Inflammatory macrophage treated with lipopolysaccharide for 4 hours (primary cell): ENCODE results near the gene RAMP1.
"Not testable (repeated sequence)": the region's sequence is repeated elsewhere in the genome, so short reads cannot be mapped to it uniquely, and the experiment has no call there.

Experiments used
- DNase-seq: peaks from one replicate; pipeline ENCODE4 v3.0.0-alpha.2; 2020

Gene RAMP1

DNA sequence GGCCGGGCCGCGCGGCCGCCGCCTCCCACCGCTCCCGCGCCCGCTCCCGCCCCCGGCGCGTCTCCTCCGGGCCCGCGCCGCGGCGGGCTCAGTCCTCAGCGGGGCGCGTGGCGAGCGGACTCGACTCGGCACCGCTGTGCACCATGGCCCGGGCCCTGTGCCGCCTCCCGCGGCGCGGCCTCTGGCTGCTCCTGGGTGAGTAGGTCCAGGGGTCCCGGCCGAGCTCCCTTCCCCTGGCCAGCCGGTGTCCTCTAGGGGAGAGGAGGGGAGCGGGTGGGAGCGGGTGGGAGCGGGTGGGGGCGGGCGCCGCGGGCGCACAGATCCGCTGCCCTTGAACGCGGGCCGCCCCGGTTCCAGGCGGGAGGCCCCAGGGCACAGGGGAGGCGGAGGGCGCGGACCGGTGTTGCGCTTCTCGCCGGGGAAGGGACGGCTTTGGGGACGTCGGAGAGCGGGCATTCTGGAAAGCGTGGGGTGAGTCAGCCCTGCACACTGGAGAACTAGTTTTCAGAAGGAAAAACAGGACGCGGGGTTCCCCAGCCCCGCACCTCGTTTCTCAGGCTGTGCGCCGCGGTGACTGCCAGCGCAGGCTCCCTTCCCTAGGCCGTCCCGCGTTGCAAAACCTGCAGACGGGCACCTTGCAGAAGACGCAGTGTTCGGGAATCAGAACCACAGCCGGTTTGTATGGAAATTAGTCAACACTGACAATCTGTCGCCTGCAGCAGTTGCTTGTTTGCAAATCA is at the start of gene RAMP1:
RAMP1 (plus strand) TSS at position 91 of the 740 bp plus-strand sequence; CDS start at position 144, 53 bp downstream.
- peak; percentile 19 for DNase-seq

DNA sequence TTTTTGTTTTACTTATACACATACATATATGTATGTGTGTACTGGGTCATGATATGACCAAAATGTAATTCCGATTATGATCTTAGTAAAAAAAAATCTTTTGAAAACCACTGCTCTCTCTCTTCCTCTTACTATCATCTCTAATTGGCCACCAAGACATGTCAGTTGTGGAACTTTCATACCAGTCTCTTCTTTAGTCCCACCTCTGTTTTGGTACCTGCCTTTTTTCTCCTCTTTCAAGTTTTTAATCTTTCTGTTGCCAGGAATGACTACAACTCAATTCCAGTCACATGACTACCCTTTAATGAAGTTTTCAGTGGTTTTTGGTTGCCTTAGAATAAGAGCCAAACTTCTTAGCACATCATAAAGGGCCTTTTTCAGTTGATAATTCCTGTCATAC is 43.8 kb upstream of the RAMP1 start:
- no peak for DNase-seq

GRCh38 chr2:237816531-237816930 is 42.9 kb upstream of the RAMP1 start:
- no peak for DNase-seq

DNA sequence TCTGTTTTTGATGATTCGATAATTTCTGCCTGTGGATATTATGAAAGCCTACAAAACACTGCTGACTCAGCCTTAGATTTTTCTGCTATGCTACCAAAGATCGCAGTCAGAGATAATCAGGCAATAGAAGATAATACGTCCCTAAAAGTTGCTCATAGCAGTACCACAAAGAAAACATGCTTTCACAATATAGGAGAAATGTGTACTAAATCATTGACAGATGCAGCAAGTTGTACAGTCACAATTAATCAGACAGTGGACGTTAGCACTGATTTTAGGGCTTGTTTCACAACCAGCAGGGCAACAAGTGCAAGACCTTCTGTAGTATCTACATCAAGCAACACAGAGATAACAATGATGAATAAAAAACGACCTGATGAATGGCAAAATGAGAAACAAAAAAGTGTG is 41.4 kb upstream of the RAMP1 start:
- DNase-seq: peak; percentile 64

GRCh38 chr2:237819231-237819630 is 40.2 kb upstream of the RAMP1 start:
- peak; percentile 82 for DNase-seq

DNA sequence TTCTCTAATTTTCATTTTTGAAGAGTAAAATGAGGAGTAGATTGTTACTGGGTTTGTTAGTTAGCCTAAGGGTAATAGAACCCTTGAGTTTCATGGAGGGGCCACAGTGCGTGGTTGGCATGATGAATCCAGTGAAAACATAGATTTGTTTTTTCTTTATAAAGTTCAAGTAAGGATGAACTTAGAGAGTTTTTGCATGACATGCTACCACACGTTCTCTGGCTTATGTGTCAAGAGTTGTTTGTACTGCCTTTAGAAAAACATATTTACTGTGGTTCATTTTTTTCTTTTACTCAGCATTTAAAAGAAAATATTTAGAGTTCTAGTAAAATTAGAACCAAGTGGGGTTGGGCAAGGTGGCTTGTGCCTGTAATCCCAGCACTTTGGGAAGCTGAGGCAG is 39.0 kb upstream of the RAMP1 start:
- DNase-seq: no peak

DNA sequence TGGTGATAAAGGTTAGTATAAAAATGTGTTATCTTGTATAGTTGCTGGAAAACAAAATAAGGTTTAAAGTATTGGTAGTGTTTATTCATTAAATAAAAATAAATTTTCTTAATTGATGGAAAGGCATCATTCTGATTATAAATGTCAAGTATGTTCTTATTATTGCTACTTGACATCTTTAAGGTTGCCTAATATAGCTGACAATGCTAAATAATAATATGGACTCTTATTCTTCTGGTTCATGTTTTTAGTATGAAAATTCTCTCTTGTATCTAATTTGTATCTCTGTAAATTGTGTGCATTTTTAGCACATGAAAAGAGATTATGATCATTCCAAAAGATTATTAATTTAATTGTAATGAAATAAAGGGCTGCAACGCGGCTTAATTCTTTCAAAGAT is 35.9 kb upstream of the RAMP1 start:
- no peak for DNase-seq

DNA sequence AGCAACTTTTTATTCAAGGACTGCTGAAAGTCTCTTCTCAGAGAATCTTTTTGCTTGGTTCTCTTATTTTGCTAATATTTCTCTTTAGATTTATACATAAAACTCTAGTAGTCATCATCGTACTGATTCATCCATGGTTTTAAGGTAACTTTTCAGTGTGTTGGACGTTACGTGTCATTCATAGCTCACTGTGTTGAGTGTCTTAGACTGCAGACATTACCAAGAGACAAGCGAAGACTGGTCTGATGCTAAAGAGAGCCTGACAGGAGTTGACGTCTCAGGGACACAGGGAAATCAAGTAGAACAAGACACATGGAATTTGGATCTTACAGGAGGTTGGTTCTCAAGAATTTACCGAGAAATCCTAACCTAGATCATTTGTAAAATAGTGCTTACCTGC is 35.3 kb upstream of the RAMP1 start:
- no peak for DNase-seq

GRCh38 chr2:237827421-237827987 is 31.9 kb upstream of the RAMP1 start:
- no peak for DNase-seq

- no peak for DNase-seq
These were observed 28.9 kb upstream of the RAMP1 start for GRCh38 chr2:237830522-237830921.

GRCh38 chr2:237833546-237833945 is 25.9 kb upstream of the RAMP1 start:
- DNase-seq: peak; percentile 32

GRCh38 chr2:237835372-237835771 is 24.1 kb upstream of the RAMP1 start:
- DNase-seq: no peak

DNA sequence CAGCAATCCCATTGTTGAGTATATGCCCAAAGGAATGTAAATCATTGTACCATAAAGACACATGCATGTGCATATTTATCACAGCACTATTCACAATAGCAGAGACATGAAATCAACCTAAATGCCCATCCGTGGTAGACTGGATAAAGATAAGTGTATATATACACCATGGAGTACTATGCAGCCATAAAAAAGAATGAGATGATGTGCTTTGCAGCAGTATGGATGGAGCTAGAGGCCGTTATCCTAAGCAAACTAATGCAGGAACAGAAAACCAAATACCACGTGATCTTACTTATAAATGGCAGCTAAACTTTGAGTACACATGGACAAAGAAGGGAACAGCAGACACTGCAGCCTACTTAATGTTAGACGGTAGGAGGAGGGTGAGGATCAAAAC is 18.4 kb upstream of the RAMP1 start:
- no peak for DNase-seq

DNA sequence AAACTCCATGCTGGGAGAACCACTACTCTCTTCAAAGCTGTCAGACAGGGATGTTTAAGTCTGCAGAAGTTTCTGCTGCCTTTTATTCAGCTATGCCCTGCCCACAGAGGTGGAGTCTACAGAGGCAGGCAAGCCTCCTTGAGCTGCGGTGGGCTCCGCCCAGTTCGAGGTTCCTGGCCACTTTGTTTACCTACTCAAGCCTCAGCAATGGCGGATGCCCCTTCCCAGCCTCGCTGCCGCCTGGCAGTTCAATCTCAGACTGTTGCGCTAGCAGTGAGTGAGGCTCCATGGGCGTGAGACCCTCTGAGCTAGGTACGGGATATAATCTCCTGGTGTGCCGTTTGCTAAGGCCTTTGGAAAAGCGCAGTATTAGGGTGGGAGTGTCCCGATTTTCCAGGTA is 10.5 kb upstream of the RAMP1 start:
- DNase-seq: not testable (repeated sequence)

DNA sequence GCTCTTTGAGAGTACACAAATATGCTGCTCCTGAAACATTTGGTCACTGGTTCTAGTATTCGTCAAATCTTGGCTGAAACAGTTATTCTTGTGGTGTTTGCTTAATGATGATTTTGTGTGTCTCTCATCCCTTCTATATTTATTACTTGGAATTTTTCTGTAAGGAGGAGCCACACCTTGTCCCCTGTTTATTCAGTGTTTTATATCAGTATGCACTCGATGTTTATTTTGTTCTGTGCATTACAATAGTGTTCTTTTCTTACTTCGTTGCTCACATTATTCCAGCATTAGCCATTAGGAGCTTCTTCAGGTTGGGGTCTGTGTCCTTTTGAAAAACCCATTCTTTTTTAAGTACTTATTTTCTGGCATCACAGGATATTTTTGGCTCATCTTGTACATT is 5.1 kb upstream of the RAMP1 start:
- no peak for DNase-seq

DNA sequence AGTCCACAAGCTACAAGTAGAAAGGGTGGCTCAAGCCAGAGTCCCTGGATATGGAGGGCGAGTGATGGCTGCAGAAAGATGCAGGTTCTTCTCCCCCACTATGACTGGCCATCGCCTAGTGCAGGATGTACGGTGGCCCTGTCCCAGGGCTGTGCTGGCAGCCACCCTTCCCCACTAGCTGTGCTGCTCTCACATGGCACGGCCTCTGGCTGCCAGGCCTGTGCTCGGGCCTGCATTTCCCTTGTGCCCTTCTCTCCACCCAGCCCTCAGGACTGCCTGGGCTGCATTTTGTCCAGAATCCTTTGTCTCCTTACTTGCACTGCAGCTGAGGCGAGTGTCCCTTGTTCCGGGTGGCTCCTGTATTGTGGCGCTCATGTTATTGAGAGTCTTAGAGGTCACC is 1.6 kb upstream of the RAMP1 start:
- DNase-seq: no peak

DNA sequence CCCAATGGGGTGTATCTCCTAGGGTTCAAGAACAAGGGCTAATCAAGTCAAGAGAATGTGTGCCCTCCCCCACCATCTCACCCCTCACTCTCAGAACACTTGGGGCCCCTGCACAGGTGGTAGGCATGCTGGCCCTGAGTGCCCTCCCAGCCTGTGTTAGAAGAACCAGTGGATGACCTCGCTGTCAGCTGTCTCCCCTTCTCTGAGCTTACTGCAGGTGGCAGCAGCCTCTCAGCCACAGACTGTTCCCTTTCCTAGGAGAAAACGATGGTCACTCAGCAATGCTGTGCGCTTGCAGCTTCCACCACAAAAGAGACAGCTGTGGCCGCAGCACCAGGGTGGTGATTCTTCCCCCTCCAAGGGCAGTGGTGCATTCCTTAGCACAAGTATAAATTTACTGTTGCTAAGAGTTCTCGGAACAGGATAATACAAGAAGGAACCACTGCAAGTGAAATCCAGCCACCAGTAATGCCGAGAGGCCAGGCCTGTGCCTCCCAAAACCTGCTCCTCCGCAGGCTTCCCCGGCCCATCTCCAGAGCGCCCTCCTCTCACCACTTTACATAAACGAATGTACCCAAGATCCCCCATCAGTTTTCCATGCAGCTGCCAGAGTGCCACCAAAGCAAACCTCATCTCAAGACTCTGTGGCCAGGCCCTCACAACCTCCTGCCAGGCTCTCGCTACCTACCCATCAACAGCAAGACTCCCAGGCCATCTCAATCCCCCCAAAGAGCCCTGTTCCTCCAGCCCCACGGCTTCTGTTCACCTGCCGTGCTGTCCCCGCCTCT is 935 bp upstream of the RAMP1 start:
- DNase-seq: peak; percentile 76

- DNase-seq: no peak
These were observed 365 bp upstream of the RAMP1 start for GRCh38 chr2:237859082-237859433.

DNA sequence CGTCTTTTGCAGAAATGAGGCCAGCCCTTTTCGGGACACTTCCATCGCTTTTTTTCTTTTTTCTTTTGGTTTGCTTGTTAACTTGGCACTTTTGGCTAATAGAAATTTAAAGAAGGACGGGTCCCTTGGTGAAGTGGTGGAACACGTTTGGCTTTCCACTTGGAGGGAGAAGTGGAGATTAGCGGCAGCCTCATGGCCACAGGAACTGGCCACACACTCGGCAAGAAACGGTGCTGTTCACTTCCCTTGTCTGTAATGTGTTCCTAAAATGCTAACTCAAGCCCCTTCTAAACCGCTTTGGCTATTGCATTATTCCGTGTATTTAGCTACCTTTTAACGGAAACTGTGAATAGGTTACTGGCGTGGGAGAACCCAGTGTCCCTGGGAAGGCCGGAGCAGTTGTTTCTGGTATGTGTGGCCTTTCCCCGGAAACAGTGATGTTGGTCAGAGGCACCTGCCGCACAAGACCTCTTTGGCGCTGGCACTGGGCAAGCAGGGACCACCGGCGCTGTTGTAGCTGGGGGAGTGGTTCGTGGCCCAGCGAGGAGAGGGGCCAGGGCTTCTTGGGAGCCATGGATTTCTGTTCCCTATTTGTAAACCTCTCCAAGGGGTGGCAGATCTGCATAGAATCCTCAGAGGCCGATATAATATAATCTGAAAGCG is 981 bp downstream of the RAMP1 start:
- DNase-seq: no peak

DNA sequence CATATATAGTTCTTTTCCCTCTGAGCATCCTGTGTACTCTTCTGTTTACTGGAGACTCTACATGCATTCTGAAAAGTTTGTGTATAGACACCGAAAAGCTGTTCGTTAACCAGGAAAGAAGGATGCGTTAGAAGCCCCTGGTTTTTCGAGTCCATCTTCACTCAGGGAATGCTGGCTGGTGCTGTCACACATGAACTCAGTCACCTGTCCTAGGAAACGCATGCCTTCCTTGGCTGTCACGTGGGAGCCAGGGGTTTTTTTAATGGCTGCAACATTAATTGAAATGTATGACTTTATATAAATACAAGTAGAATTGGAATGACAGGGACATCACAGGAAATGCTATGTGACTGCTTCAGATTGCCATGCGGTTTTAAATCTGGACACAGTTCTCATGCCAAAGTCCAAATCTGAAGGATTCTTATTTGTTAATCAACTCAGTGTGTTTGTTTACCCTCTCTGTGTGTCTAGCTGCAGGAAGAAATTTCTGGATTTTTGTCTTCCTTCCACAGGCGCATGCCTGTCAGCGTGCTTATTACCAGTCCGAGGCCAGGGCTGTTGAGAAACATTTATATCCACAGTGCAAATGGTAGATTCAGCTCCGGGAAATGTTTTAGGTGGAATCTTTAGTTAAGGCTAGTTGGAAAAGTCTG is 2.6 kb downstream of the RAMP1 start:
- no peak for DNase-seq

DNA sequence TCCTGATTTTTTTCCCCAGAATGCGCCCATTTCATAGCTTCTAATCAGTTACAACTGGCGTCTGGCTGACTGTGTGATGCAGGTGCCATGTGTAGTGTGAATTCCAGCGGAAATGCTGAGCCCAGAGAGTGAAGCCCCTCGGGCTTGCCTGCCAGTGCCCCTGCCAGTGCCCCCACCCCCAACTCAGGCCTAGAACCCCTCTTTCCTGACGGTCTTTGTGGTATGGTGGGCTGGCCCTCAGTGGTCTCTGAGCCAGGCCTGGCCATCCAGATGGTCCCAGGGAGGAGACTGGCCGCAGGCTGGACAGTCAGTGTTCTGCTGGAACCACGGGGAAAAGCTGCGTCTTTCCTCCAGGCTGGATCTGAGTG is 3.1 kb downstream of the RAMP1 start:
- no peak for DNase-seq

DNA sequence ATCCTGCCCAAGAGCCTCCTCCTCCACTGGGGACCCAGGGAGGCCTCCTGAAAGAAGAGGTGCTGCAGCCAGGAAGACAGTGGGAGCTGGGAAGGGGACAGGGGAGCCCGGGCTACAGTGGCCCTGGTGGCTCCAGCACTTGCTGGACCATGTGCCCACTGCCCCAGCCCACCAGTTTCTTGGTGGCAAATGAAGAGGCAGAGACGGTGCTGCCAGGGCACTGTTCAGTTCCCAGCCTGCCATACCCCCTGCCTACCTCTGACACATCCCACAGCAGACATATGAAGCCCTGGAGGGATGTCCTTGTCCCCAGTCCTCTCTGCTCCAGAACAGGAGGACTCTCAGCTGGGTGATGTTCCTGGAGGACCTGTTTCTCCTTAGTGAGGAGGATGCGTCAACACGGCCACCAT is 3.7 kb downstream of the RAMP1 start:
- DNase-seq: no peak
